GM19463 (cell line): ENCODE results near the gene CTNNA2.
A peak's percentile ranks its signal among the peaks of the same experiment; 100 is the strongest.

Source experiments
- ATAC-seq: cut with Tn5 transposase; IDR thresholded peaks from one replicate; pipeline ENCODE4 v1.9.1; 2021; ENCODE audit warnings: mild to moderate bottlenecking, moderate library complexity; ENCODE audit not compliant: unreplicated experiment

Gene CTNNA2

GRCh38 chr2:79512442-79513401 lies at the start of gene CTNNA2:
TSS of gene CTNNA2 (plus strand) at chr2:79513051.
- ATAC-seq = peak; percentile 84

GRCh38 chr2:79487399-79487798 lies 25.5 kb upstream of the CTNNA2 start:
- no peak for ATAC-seq

GRCh38 chr2:79511320-79511951 lies 1.4 kb upstream of the CTNNA2 start:
- ATAC-seq = no peak

GRCh38 chr2:79513711-79514110 lies 860 bp downstream of the CTNNA2 start:
- ATAC-seq = no peak

- no peak for ATAC-seq
These were observed 16.8 kb downstream of the CTNNA2 start for GRCh38 chr2:79529636-79530035.

- ATAC-seq = no peak
These were observed 17.6 kb downstream of the CTNNA2 start for GRCh38 chr2:79530443-79530842.

GRCh38 chr2:79547568-79547967 lies 34.7 kb downstream of the CTNNA2 start:
- no peak for ATAC-seq

GRCh38 chr2:79552653-79553052 lies 39.8 kb downstream of the CTNNA2 start:
- no peak for ATAC-seq

- no peak for ATAC-seq
These were observed 42.0 kb downstream of the CTNNA2 start for GRCh38 chr2:79554899-79555298.

GRCh38 chr2:79564065-79564464 lies 51.2 kb downstream of the CTNNA2 start:
- no peak for ATAC-seq

- ATAC-seq = no peak
These were observed 56.2 kb downstream of the CTNNA2 start for GRCh38 chr2:79569048-79569447.

- ATAC-seq = no peak
These were observed 61.2 kb downstream of the CTNNA2 start for GRCh38 chr2:79573895-79574674.

- ATAC-seq = no peak
These were observed 63.6 kb downstream of the CTNNA2 start for GRCh38 chr2:79576451-79576850.

GRCh38 chr2:79578952-79579351 lies 66.1 kb downstream of the CTNNA2 start:
- no peak for ATAC-seq

GRCh38 chr2:79580175-79580574 lies 67.3 kb downstream of the CTNNA2 start:
- ATAC-seq = no peak

- ATAC-seq = no peak
These were observed 73.0 kb downstream of the CTNNA2 start for GRCh38 chr2:79585701-79586433.

GRCh38 chr2:79591281-79591680 lies 78.4 kb downstream of the CTNNA2 start:
- ATAC-seq = no peak

GRCh38 chr2:79593237-79593867 lies 80.5 kb downstream of the CTNNA2 start:
- ATAC-seq = no peak

GRCh38 chr2:79596403-79596802 lies 83.6 kb downstream of the CTNNA2 start:
- no peak for ATAC-seq

GRCh38 chr2:79604748-79605147 lies 91.9 kb downstream of the CTNNA2 start:
- ATAC-seq = no peak
